Measurements from ENCODE around the gene ERBB3.
A peak's percentile ranks its signal among the peaks of the same experiment; 100 is the strongest.

GRCh38 chr12:56104815-56105608 lies 25.0 kb downstream of the ERBB3 start:
- no peak for TF ChIP-seq POLR2A (IDR thresholded peaks at IDR 0.05)
- TF ChIP-seq CTCF (IDR thresholded peaks at IDR 0.05) = peak in 1 of 3 donors; percentile 2
